HepG2 (cell line): ENCODE measurements around the gene MYRIP.

ENCODE experiments used
- JUND ChIP-seq: sonication (generic); formaldehyde crosslinking; IDR thresholded peaks from 2 replicates; pipeline ENCODE4 v1.8.0; 2022; ENCODE audit warnings: mild to moderate bottlenecking, missing genetic modification reagents
- NFYC ChIP-seq: IDR thresholded peaks from 2 replicates; pipeline ENCODE4 v1.6.1; 2016; ENCODE audit warnings: missing genetic modification reagents, missing compliant biosample characterization
- ZNF10 ChIP-seq: sonication (generic); formaldehyde crosslinking; IDR thresholded peaks from 2 replicates; pipeline ENCODE4 v1.4.0; 2020; ENCODE audit warnings: mild to moderate bottlenecking, low read depth, missing genetic modification reagents, borderline replicate concordance
- TF ChIP-seq, protein P1 (sequence below): sonication (generic); formaldehyde crosslinking; IDR thresholded peaks from 2 replicates; pipeline ENCODE4 v1.4.0; 2020; ENCODE audit warnings: missing genetic modification reagents
- TF ChIP-seq, protein P2 (sequence below): sonication (generic); formaldehyde crosslinking; IDR thresholded peaks from 2 replicates; pipeline ENCODE4 v1.5.0; 2020; ENCODE audit warnings: mild to moderate bottlenecking, missing genetic modification reagents, moderate library complexity
- TF ChIP-seq, protein P3 (sequence below): sonication (generic); formaldehyde crosslinking; IDR thresholded peaks from 2 replicates; pipeline ENCODE4 v1.8.0; 2022; ENCODE audit warnings: mild to moderate bottlenecking, missing genetic modification reagents
- TF ChIP-seq, protein P4 (sequence below): fragments of 450-650 bp; IDR thresholded peaks from 2 replicates; pipeline ENCODE4 v1.6.1; 2017; ENCODE audit warnings: mild to moderate bottlenecking

DNA sequence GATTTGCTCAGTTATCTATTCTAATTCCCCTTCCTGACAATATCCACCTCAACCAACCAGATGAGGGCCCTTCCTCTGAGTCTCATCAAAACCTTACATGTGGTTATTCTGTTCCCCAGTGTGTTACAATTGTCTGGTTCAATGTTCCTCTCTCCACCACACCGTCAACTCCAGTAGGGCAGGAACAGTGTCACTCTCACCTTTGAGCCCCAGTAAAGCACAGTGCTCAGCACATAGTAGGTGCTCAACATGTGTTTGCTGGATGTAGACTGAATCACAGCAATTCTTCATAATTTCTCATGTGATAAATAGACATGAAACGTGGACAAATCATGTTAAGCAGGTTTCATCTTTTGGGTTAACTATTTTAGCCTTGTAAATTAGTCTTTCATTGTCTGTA, 397.1 kb downstream of the MYRIP start:
- TF ChIP-seq, protein P1, sequence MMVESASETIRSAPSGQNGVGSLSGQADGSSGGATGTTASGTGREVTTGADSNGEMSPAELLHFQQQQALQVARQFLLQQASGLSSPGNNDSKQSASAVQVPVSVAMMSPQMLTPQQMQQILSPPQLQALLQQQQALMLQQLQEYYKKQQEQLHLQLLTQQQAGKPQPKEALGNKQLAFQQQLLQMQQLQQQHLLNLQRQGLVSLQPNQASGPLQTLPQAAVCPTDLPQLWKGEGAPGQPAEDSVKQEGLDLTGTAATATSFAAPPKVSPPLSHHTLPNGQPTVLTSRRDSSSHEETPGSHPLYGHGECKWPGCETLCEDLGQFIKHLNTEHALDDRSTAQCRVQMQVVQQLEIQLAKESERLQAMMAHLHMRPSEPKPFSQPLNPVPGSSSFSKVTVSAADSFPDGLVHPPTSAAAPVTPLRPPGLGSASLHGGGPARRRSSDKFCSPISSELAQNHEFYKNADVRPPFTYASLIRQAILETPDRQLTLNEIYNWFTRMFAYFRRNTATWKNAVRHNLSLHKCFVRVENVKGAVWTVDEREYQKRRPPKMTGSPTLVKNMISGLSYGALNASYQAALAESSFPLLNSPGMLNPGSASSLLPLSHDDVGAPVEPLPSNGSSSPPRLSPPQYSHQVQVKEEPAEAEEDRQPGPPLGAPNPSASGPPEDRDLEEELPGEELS (CRISPR knock-in tag), result no peak
- TF ChIP-seq, protein P2, sequence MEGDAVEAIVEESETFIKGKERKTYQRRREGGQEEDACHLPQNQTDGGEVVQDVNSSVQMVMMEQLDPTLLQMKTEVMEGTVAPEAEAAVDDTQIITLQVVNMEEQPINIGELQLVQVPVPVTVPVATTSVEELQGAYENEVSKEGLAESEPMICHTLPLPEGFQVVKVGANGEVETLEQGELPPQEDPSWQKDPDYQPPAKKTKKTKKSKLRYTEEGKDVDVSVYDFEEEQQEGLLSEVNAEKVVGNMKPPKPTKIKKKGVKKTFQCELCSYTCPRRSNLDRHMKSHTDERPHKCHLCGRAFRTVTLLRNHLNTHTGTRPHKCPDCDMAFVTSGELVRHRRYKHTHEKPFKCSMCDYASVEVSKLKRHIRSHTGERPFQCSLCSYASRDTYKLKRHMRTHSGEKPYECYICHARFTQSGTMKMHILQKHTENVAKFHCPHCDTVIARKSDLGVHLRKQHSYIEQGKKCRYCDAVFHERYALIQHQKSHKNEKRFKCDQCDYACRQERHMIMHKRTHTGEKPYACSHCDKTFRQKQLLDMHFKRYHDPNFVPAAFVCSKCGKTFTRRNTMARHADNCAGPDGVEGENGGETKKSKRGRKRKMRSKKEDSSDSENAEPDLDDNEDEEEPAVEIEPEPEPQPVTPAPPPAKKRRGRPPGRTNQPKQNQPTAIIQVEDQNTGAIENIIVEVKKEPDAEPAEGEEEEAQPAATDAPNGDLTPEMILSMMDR (CRISPR knock-in tag), result no peak
- TF ChIP-seq JUND (CRISPR knock-in tag), result no peak
- TF ChIP-seq NFYC (CRISPR knock-in tag), result no peak
- TF ChIP-seq, protein P3, sequence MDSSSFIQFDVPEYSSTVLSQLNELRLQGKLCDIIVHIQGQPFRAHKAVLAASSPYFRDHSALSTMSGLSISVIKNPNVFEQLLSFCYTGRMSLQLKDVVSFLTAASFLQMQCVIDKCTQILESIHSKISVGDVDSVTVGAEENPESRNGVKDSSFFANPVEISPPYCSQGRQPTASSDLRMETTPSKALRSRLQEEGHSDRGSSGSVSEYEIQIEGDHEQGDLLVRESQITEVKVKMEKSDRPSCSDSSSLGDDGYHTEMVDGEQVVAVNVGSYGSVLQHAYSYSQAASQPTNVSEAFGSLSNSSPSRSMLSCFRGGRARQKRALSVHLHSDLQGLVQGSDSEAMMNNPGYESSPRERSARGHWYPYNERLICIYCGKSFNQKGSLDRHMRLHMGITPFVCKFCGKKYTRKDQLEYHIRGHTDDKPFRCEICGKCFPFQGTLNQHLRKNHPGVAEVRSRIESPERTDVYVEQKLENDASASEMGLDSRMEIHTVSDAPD (CRISPR knock-in tag), result no peak
- no peak for TF ChIP-seq ZNF10 (CRISPR knock-in tag)
- TF ChIP-seq, protein P4, sequence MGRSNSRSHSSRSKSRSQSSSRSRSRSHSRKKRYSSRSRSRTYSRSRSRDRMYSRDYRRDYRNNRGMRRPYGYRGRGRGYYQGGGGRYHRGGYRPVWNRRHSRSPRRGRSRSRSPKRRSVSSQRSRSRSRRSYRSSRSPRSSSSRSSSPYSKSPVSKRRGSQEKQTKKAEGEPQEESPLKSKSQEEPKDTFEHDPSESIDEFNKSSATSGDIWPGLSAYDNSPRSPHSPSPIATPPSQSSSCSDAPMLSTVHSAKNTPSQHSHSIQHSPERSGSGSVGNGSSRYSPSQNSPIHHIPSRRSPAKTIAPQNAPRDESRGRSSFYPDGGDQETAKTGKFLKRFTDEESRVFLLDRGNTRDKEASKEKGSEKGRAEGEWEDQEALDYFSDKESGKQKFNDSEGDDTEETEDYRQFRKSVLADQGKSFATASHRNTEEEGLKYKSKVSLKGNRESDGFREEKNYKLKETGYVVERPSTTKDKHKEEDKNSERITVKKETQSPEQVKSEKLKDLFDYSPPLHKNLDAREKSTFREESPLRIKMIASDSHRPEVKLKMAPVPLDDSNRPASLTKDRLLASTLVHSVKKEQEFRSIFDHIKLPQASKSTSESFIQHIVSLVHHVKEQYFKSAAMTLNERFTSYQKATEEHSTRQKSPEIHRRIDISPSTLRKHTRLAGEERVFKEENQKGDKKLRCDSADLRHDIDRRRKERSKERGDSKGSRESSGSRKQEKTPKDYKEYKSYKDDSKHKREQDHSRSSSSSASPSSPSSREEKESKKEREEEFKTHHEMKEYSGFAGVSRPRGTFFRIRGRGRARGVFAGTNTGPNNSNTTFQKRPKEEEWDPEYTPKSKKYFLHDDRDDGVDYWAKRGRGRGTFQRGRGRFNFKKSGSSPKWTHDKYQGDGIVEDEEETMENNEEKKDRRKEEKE, result no peak
